ENCODE measurements around the gene BAD. TPM values are rescaled to one million over a fixed set of nuclear protein-coding genes. Genes with fewer than 3 reads are reported as not detected.

The BAD gene
- total RNA-seq, 1 donor from 2014 or later = 43.6 TPM

DNA sequence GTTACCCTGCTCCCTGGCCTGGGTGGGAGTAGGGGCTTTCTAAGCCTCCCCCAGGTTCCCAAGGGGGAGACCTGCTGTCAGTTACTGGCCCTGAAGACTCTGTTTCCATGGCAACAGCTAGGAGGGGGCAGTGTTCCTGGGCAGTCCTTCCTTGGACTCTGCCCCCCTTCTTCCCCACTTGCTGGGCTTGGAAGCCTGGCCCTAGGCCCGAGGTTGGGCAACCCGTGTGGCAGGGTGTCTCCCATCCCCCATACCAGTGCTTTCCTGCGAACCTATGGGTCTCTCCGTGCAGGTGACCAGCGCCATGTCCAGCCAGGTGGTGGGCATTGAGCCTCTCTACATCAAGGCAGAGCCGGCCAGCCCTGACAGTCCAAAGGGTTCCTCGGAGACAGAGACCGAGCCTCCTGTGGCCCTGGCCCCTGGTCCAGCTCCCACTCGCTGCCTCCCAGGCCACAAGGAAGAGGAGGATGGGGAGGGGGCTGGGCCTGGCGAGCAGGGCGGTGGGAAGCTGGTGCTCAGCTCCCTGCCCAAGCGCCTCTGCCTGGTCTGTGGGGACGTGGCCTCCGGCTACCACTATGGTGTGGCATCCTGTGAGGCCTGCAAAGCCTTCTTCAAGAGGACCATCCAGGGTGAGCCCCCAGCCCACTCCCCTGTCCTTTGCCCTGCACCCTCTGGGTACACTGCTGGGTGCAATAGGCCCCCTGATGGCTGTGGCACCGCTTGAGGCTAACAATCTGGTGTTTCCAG, 22.6 kb upstream of the BAD start:
- H3K27me3 Mint-ChIP-seq (ENCODE audit: low read depth, unreplicated experiment) = no peaks in the 10 kb centered on the region
- Histone ChIP-seq H3K36me3 (ENCODE audit: insufficient read depth, low read length) (no peaks in the 10 kb centered on the region), H3K27me3 (ENCODE audit: insufficient read depth, low read length) (no peaks in the 10 kb centered on the region), H3K4me2 (ENCODE audit: low read length) (peak overlapping the region; percentile 95), H4K20me1 (ENCODE audit: insufficient read depth, low read length) (peaks cover 6% of the 10 kb centered on the region), H3K4me3 (ENCODE audit: insufficient read depth, low read depth, low read length) (no peak overlapping the region), H3K9me3 (ENCODE audit: insufficient read depth, low read depth, low read length) (no peaks in the 10 kb centered on the region), H3K4me1 (ENCODE audit: insufficient read depth, low read length) (peaks cover 12% of the 10 kb centered on the region), H3K79me2 (ENCODE audit: insufficient read depth, low read length) (peaks cover 24% of the 10 kb centered on the region), H3K27ac (ENCODE audit: low read depth, low read length) (no peak overlapping the region), H3K9ac (ENCODE audit: low read length) (no peak overlapping the region), H2AFZ (ENCODE audit: low read depth, low read length) (no peak overlapping the region)
- peak overlapping the region; percentile 94 for H3K4me3 Mint-ChIP-seq (ENCODE audit: unreplicated experiment)
- no peaks in the 10 kb centered on the region for H3K36me3 Mint-ChIP-seq (ENCODE audit: low read depth, unreplicated experiment)
- FAIRE-seq (no peak), DNase-seq (ENCODE audit: low read depth) (no peak)
- TF ChIP-seq EZH2 (IDR thresholded peaks at IDR 0.05; ENCODE audit: insufficient read depth, low read length) = no peak
- TF ChIP-seq, protein P1, sequence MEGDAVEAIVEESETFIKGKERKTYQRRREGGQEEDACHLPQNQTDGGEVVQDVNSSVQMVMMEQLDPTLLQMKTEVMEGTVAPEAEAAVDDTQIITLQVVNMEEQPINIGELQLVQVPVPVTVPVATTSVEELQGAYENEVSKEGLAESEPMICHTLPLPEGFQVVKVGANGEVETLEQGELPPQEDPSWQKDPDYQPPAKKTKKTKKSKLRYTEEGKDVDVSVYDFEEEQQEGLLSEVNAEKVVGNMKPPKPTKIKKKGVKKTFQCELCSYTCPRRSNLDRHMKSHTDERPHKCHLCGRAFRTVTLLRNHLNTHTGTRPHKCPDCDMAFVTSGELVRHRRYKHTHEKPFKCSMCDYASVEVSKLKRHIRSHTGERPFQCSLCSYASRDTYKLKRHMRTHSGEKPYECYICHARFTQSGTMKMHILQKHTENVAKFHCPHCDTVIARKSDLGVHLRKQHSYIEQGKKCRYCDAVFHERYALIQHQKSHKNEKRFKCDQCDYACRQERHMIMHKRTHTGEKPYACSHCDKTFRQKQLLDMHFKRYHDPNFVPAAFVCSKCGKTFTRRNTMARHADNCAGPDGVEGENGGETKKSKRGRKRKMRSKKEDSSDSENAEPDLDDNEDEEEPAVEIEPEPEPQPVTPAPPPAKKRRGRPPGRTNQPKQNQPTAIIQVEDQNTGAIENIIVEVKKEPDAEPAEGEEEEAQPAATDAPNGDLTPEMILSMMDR (IDR thresholded peaks at IDR 0.05; ENCODE audit: insufficient read depth, low read depth, low read length) = no peak
- no peaks in the 10 kb centered on the region for H3K9me3 Mint-ChIP-seq (ENCODE audit: unreplicated experiment)
- no peak overlapping the region for H3K27ac Mint-ChIP-seq (ENCODE audit: unreplicated experiment)
- H3K4me1 Mint-ChIP-seq (ENCODE audit: low read depth, unreplicated experiment) = peaks cover 2% of the 10 kb centered on the region

DNA sequence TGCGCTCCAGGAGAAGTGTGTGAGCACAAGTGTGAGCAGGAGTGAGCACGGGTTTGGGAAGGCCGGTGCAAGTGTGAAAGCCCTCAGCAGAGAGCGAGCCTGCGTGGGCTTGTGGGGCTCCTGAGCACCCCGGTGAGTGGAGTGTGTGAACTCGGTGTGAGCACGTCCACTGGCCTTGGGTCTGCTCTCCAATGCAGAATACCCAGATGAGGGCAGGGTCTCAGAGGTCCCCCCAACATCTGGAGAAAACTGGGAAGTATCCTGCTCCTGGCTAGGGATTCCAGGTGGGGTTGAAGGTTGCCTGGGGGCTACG, 22.1 kb upstream of the BAD start:
- Mint-ChIP-seq H3K27me3 (ENCODE audit: low read depth, unreplicated experiment) (peaks cover 5% of the 10 kb centered on the region), H3K27ac (ENCODE audit: unreplicated experiment) (peak overlapping the region; percentile 80), H3K4me1 (ENCODE audit: low read depth, unreplicated experiment) (peaks cover 2% of the 10 kb centered on the region), H3K9me3 (ENCODE audit: unreplicated experiment) (no peaks in the 10 kb centered on the region), H3K4me3 (ENCODE audit: unreplicated experiment) (peak overlapping the region; percentile 94), H3K36me3 (ENCODE audit: low read depth, unreplicated experiment) (no peaks in the 10 kb centered on the region)
- Histone ChIP-seq H4K20me1 (ENCODE audit: insufficient read depth, low read length) (peaks cover 6% of the 10 kb centered on the region), H3K4me1 (ENCODE audit: insufficient read depth, low read length) (peaks cover 12% of the 10 kb centered on the region), H3K4me3 (ENCODE audit: insufficient read depth, low read depth, low read length) (peak overlapping the region; percentile 73), H3K79me2 (ENCODE audit: insufficient read depth, low read length) (peaks cover 24% of the 10 kb centered on the region), H3K9me3 (ENCODE audit: insufficient read depth, low read depth, low read length) (no peaks in the 10 kb centered on the region), H3K27ac (ENCODE audit: low read depth, low read length) (no peak overlapping the region), H3K27me3 (ENCODE audit: insufficient read depth, low read length) (peaks cover 2% of the 10 kb centered on the region), H2AFZ (ENCODE audit: low read depth, low read length) (peak overlapping the region; percentile 63), H3K9ac (ENCODE audit: low read length) (peak overlapping the region; percentile 78), H3K4me2 (ENCODE audit: low read length) (peak overlapping the region; percentile 95), H3K36me3 (ENCODE audit: insufficient read depth, low read length) (no peaks in the 10 kb centered on the region)
- DNase-seq (ENCODE audit: low read depth) = no peak
- FAIRE-seq = no peak
- no peak for TF ChIP-seq EZH2 (IDR thresholded peaks at IDR 0.05; ENCODE audit: insufficient read depth, low read length)
- TF ChIP-seq, protein P1 (IDR thresholded peaks at IDR 0.05; ENCODE audit: insufficient read depth, low read depth, low read length) = no peak

Data from astrocyte (in vitro differentiated cells and primary cell).